NCI-H2107 (cell line): ENCODE results near the gene CHI3L1.

Experiments used
- DNase-seq: peaks from one replicate; lab custom pipeline; 2025; lab: John Stamatoyannopoulos, UW

The CHI3L1 gene

GRCh38 chr1:203168991-203169390 is 17.5 kb downstream of the CHI3L1 start:
- no peak for DNase-seq

- DNase-seq = no peak
Observed at GRCh38 chr1:203168256-203168786, 18.2 kb downstream of the CHI3L1 start.

- DNase-seq = no peak
Observed at GRCh38 chr1:203167913-203168200, 18.6 kb downstream of the CHI3L1 start.

- DNase-seq = no peak
Observed at GRCh38 chr1:203167026-203167912, 19.2 kb downstream of the CHI3L1 start.

GRCh38 chr1:203166192-203166940 is 20.1 kb downstream of the CHI3L1 start:
- DNase-seq = no peak

DNA sequence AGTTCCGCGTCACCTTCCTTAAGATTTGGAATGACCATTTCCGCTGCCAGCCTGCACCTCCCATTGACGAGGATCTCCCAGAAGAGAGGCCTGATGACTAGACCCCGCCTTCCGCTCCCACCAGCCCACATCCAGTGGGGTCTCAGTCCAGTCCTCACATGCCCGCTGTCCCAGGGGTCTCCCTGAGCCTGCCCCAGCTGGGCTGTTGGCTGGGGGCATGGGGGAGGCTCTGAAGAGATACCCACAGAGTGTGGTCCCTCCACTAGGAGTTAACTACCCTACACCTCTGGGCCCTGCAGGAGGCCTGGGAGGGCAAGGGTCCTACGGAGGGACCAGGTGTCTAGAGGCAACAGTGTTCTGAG is 20.7 kb downstream of the CHI3L1 start:
- no peak for DNase-seq

- DNase-seq = no peak
Observed at GRCh38 chr1:203165101-203165799, 21.3 kb downstream of the CHI3L1 start.

- DNase-seq = no peak
Observed at GRCh38 chr1:203163891-203164635, 22.4 kb downstream of the CHI3L1 start.

- no peak for DNase-seq
Observed at GRCh38 chr1:203162403-203162802, 24.1 kb downstream of the CHI3L1 start.

- no peak for DNase-seq
Observed at GRCh38 chr1:203161703-203162102, 24.8 kb downstream of the CHI3L1 start.

DNA sequence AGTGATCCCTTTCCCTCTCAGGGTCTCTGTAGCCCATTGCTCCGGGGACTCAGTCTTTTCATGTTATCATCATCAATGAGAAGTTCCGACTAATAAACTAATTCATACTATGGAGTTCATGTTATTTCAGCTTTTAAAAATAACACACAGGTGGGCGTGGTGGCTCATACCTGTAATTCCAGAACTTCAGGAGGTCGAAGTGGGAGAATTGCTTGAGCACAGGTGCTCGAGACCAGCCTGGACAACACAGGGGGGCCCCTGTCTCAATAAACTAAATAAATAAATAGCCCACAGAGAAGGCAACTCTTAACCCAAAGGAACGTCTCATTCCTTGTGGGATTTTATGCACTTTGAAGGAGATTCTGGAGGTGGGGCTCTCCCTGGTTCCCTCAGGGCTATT is 25.3 kb downstream of the CHI3L1 start:
- DNase-seq = no peak

GRCh38 chr1:203159844-203160243 is 26.7 kb downstream of the CHI3L1 start:
- no peak for DNase-seq

- no peak for DNase-seq
Observed at GRCh38 chr1:203158960-203159665, 27.4 kb downstream of the CHI3L1 start.

DNA sequence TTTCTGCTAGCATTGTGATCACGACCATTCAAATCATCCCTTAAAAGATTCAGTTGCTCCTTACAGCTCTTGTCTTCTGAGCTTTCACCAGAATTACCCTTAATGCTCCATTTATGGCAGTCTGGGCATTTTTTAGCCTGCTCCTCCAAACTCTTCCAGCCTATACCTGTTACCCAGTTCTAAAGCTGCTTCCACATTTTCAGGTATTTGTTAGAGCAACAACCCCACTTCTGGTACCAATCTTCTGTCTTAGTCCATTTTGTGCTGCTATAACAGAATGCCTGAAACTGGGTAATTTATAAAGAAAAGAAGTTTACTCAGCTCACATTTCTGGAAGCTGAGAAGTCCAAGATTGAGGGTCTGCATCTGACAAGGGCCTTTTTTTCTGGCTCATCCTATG is 28.1 kb downstream of the CHI3L1 start:
- DNase-seq = no peak

DNA sequence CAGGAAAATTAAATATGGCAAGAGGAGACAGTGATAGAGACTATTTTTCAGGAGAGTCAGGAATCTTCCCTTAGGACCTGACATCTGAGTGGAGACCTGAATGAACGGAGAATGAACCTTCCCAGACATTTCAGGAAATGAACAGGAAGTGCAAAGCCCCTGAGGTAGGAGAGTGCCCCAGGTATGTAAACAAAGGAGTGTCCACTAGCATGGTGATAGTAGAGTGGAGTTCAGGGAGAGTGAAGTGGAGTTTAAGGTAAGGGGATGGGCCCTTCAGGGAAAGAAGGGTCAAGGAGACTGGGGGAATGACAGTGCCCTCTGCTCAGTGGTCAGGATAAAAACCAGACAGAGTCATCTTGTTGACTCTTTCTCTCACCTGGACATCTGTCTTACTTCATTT is 30.2 kb downstream of the CHI3L1 start:
- no peak for DNase-seq

GRCh38 chr1:203153989-203154821 is 32.3 kb downstream of the CHI3L1 start:
- DNase-seq = no peak

DNA sequence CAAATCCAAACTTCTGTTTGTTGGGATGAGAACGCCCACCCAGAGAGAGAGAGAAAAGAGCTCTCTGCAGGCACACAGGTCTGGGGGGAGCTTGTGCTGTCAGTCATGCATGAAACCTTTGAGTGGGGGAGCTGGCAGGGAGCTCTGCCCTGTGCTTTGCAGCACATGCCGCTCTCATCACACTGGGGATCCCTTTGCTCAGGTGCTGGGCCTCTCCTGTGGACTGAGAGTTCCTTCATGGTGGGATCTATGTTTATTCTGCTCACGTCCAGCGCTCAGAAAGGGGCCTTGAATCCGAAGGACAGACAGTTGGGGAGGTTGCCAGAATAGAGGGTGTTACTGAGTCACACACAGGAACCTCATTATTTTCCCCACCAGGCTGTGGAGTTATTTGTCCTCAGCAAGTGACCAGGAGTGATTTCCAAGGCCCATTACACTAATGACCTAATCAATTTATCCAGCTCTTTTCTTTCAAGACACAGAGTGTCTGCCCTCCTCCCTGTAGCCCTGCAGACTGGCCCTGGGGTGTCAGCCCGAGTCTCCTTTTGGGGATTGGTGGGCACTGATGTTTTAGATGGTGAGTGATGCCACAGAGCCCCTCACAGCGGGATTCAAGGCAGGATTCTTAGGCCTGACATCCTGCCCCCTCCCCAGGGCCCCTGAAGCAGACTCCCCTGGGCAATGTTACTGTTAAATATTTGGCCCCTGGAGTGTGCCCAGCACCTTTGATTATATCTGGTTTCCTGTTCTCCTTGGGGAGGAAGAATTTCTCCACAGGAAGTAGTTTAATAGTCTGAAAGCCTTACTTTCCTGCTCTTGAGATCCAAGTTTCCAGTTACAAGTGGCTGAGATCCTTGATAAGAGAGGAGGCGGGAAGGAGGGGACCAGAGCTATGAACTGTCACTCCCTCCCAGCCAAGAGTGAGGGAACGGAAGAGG is 33.2 kb downstream of the CHI3L1 start:
- DNase-seq = no peak

GRCh38 chr1:203152158-203153034 is 34.1 kb downstream of the CHI3L1 start:
- DNase-seq = no peak
